NCI-H345 treated with DMSO at 0.1 percent for 48 hours (cell line): Measurements from ENCODE around the gene ARL13A.
"Not testable (repeated sequence)": the region's sequence is repeated elsewhere in the genome, so short reads cannot be mapped to it uniquely, and the experiment has no call there.

Source experiments
- DNase-seq: peaks from one replicate; lab custom pipeline; 2025; ENCODE audit not compliant: unreplicated experiment; lab: John Stamatoyannopoulos, UW

Gene ARL13A

GRCh38 chrX:100984818-100985217, 15.3 kb downstream of the ARL13A start:
- no peak for DNase-seq

GRCh38 chrX:100990139-100990538, 20.6 kb downstream of the ARL13A start:
- DNase-seq: no peak

GRCh38 chrX:100994352-100995281, 25.1 kb downstream of the ARL13A start:
- no peak for DNase-seq

- DNase-seq: no peak
Observed at GRCh38 chrX:100995469-100995868, 26.0 kb downstream of the ARL13A start.

GRCh38 chrX:100999451-100999850, 29.9 kb downstream of the ARL13A start:
- no peak for DNase-seq

GRCh38 chrX:101009090-101009489, 39.6 kb downstream of the ARL13A start:
- DNase-seq: no peak

- not testable (repeated sequence) for DNase-seq
Observed at GRCh38 chrX:101012031-101012430, 42.5 kb downstream of the ARL13A start.

- no peak for DNase-seq
Observed at GRCh38 chrX:101022020-101022419, 52.5 kb downstream of the ARL13A start.

- DNase-seq: no peak
Observed at GRCh38 chrX:101025126-101025525, 55.6 kb downstream of the ARL13A start.

- DNase-seq: no peak
Observed at GRCh38 chrX:101028562-101028961, 59.1 kb downstream of the ARL13A start.

GRCh38 chrX:101029665-101030064, 60.2 kb downstream of the ARL13A start:
- no peak for DNase-seq

GRCh38 chrX:101037231-101037630, 67.7 kb downstream of the ARL13A start:
- DNase-seq: no peak

GRCh38 chrX:101040197-101040596, 70.7 kb downstream of the ARL13A start:
- DNase-seq: no peak
